PC-9 (cell line): ENCODE measurements around the gene FOXN3. TPM values are rescaled to one million over a fixed set of nuclear protein-coding genes. Genes with fewer than 3 reads are reported as not detected.
"Not testable (repeated sequence)": the region's sequence is repeated elsewhere in the genome, so short reads cannot be mapped to it uniquely, and the experiment has no call there.

Experiments used
- BruUV-seq: library from RNA; stranded (reverse); fragments of 400-500 nt; replicated peaks from 2 replicates; lab custom pipeline; 2021; lab: Mats Ljungman, UMichigan
- CTCF ChIA-PET: fragments of 300-600 bp; sonication (Branson Sonifier 250); formaldehyde crosslinking; loops from one replicate; lab custom pipeline; 2022; ENCODE audit warnings: antibody characterized with exemption; lab: Charles Lee
- POLR2A ChIA-PET: fragments of 300-600 bp; sonication (Branson Sonifier 250); formaldehyde crosslinking; loops from one replicate; lab custom pipeline; 2022; ENCODE audit warnings: antibody characterized with exemption; ENCODE audit not compliant: unreplicated experiment; lab: Charles Lee
- DNase-seq, 2 experiments: peaks; one replicate each; pipeline versions ENCODE4 v3.0.0 to v3.0.0-alpha.2; 2015 to 2022; ENCODE audit warnings: mixed read lengths in 1 of 2
- H2AFZ ChIP-seq: fragments of 200-600 bp; sonication (generic); 2 replicates; pipeline ENCODE4 v1.8.1; 2017; ENCODE audit warnings: antibody characterized with exemption
- H3F3A ChIP-seq: fragments of 200-600 bp; sonication (generic); 2 replicates; pipeline ENCODE4 v1.8.1; 2017; ENCODE audit warnings: antibody characterized with exemption, mild to moderate bottlenecking, low read depth; ENCODE audit not compliant: insufficient read depth
- H3K27ac ChIP-seq: fragments of 200-600 bp; sonication (generic); 2 replicates; pipeline ENCODE4 v1.6.1; 2016; ENCODE audit warnings: mixed run types
- H3K27me3 ChIP-seq: fragments of 200-600 bp; sonication (generic); 2 replicates; pipeline ENCODE4 v1.6.1; 2016; ENCODE audit warnings: low read depth, mixed run types; ENCODE audit not compliant: insufficient read depth
- H3K36me3 ChIP-seq: fragments of 200-600 bp; sonication (generic); 2 replicates; pipeline ENCODE4 v1.6.1; 2016; ENCODE audit warnings: low read depth, mixed run types
- H3K4me1 ChIP-seq: fragments of 200-600 bp; sonication (generic); replicated peaks from 2 replicates; pipeline ENCODE4 v1.6.1; 2016; ENCODE audit warnings: mixed run types; ENCODE audit not compliant: insufficient read depth
- H3K4me2 ChIP-seq: fragments of 200-600 bp; sonication (generic); 2 replicates; pipeline ENCODE4 v1.6.1; 2017; ENCODE audit warnings: mixed run types
- H3K4me3 ChIP-seq: fragments of 200-600 bp; sonication (generic); 2 replicates; pipeline ENCODE4 v1.6.1; 2016; ENCODE audit warnings: mixed run types
- H3K79me2 ChIP-seq: fragments of 200-600 bp; sonication (generic); 2 replicates; pipeline ENCODE4 v1.6.1; 2017; ENCODE audit warnings: low read depth, mixed run types
- H3K9me2 ChIP-seq: fragments of 200-600 bp; sonication (generic); 2 replicates; pipeline ENCODE4 v1.8.1; 2017; ENCODE audit warnings: mild to moderate bottlenecking; ENCODE audit not compliant: insufficient read depth
- H3K9me3 ChIP-seq: fragments of 200-600 bp; sonication (generic); 2 replicates; pipeline ENCODE4 v1.8.1; 2016; ENCODE audit warnings: low read depth; ENCODE audit not compliant: insufficient read depth
- H4K20me1 ChIP-seq: fragments of 200-600 bp; sonication (generic); 2 replicates; pipeline ENCODE4 v1.8.1; 2017; ENCODE audit not compliant: insufficient read depth
- EZH2 ChIP-seq: fragments of 200-600 bp; sonication (generic); IDR thresholded peaks from 2 replicates; pipeline ENCODE4 v1.8.0; 2017; ENCODE audit warnings: antibody characterized with exemption, low read depth
- intact Hi-C: fragments of 100-400 bp; cut with micrococcal nuclease; formaldehyde crosslinking; loops from one replicate; pipeline ENCODE4 v1.10.0; 2022; ENCODE audit not compliant: unreplicated experiment
- total RNA-seq: library from RNA; stranded (reverse); gene quantifications from 2 replicates; pipeline ENCODE4 v1.2.3, GENCODE V29; 2021
- TF ChIP-seq, protein P1 (sequence below): fragments of 200-600 bp; sonication (generic); conservative IDR thresholded peaks from 2 replicates; pipeline ENCODE4 v1.6.1; 2017; ENCODE audit warnings: mixed run types, antibody characterized with exemption, mild to moderate bottlenecking, moderate library complexity

Gene FOXN3
- total RNA-seq, 1 experiment from 2014 or later, result 4.2 TPM

DNA sequence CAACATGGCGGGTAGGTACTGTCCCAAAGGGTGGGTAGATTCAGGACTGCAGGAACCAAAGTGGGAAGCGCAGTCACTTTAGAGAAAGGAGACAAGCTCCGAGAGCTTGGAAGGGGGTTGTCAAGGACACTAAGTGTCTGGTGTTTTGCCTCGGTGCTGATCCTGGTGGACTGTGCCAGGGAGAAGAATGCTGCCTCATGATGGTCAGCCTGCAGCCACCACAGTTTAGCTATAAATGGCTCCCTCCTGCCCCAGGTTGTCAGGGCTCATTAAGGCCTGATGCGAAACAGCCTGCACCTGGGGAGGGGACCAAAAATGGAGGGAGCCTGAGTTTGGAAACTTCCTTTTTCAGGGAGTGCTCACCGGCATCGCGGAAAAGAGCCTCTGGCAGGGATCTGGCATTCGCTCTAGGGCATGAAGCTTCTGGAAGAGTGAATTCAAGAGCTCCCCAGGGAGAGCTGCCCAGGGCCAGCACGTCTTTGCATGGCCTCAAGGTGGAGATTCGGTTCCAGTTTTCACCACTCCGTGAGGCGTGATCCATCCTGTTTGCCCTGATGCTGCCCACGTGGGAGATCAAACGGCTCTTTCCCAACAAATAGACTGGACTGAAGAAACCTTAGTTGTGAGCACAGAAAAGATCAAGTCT, 164.0 kb downstream of the FOXN3 start:
- Histone ChIP-seq H3K4me2 (no peak overlapping the region), H3K9me2 (no peaks in the 10 kb centered on the region), H3F3A (no peaks in the 10 kb centered on the region), H4K20me1 (no peaks in the 10 kb centered on the region), H3K79me2 (no peaks in the 10 kb centered on the region), H3K27ac (no peak overlapping the region), H3K27me3 (peaks cover 14% of the 10 kb centered on the region; the same call in 1 of the 2 replicates), H2AFZ (no peak overlapping the region), H3K4me3 (no peak overlapping the region), H3K9me3 (no peaks in the 10 kb centered on the region), H3K36me3 (no peaks in the 10 kb centered on the region), H3K4me1 (no peaks in the 10 kb centered on the region)
- intact Hi-C loops, result no loop called here
- TF ChIP-seq, protein P1, sequence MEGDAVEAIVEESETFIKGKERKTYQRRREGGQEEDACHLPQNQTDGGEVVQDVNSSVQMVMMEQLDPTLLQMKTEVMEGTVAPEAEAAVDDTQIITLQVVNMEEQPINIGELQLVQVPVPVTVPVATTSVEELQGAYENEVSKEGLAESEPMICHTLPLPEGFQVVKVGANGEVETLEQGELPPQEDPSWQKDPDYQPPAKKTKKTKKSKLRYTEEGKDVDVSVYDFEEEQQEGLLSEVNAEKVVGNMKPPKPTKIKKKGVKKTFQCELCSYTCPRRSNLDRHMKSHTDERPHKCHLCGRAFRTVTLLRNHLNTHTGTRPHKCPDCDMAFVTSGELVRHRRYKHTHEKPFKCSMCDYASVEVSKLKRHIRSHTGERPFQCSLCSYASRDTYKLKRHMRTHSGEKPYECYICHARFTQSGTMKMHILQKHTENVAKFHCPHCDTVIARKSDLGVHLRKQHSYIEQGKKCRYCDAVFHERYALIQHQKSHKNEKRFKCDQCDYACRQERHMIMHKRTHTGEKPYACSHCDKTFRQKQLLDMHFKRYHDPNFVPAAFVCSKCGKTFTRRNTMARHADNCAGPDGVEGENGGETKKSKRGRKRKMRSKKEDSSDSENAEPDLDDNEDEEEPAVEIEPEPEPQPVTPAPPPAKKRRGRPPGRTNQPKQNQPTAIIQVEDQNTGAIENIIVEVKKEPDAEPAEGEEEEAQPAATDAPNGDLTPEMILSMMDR, result no peak
- no peak for TF ChIP-seq EZH2
- no peak for DNase-seq
- CTCF ChIA-PET, result no interaction called here
- POLR2A ChIA-PET, result no interaction called here
- no TSS peak for BruUV-seq

DNA sequence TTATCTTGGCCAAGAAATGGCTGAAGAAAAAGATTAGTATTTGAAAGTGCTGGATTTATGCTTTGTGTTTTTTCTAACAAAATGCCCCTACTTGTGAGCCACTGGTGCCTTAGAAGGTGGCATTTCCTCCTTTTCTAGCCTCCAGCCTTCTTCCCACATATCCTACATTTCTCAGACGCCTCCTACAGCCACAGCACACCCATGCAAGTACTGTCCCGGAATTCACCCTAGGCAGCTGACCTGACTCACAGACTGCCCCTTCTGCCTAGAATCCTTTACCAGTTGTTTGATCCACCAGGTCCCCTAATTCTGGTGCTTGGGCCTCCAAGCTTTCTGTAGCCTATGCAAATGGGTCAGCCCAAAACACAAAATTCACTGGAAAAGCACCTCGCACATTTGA, 166.0 kb downstream of the FOXN3 start:
- Histone ChIP-seq H3K36me3 (no peaks in the 10 kb centered on the region), H3K4me3 (no peak overlapping the region), H3K27me3 (peaks cover 7% of the 10 kb centered on the region; the same call in 1 of the 2 replicates), H3K9me3 (no peaks in the 10 kb centered on the region), H2AFZ (no peak overlapping the region), H3F3A (no peaks in the 10 kb centered on the region), H3K27ac (no peak overlapping the region), H3K4me2 (no peak overlapping the region), H4K20me1 (no peaks in the 10 kb centered on the region), H3K79me2 (no peaks in the 10 kb centered on the region), H3K9me2 (no peaks in the 10 kb centered on the region), H3K4me1 (no peaks in the 10 kb centered on the region)
- BruUV-seq, result no TSS peak
- intact Hi-C loops, result no loop called here
- no peak for DNase-seq
- ChIA-PET POLR2A (no interaction called here), CTCF (no interaction called here)
- TF ChIP-seq, protein P1, result no peak
- TF ChIP-seq EZH2, result no peak

DNA sequence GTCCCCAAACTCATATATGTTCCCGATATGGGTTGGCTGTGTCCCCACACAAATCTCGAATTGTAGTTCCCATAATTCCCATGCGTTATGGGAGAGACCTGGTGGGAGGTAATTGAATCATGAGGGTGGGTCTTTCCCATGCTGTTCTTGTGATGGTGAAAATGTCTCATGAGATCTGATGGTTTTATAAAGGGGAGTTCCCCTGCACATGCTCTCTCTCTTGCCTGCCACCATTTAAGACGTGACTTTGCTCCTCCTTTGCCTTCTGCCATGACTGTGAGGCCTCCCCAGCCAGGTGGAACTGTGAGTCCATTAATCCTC, 166.4 kb downstream of the FOXN3 start:
- H3F3A ChIP-seq, H3K27me3 ChIP-seq, POLR2A ChIA-PET, H2AFZ ChIP-seq, intact Hi-C loops, H3K4me2 ChIP-seq, H3K36me3 ChIP-seq, CTCF ChIA-PET, H3K27ac ChIP-seq, H3K9me2 ChIP-seq, H3K79me2 ChIP-seq, BruUV-seq, DNase-seq, H3K4me3 ChIP-seq, H3K9me3 ChIP-seq, H3K4me1 ChIP-seq, H4K20me1 ChIP-seq: not testable (repeated sequence)
